Loucy (cell line): ENCODE data around the gene TAGLN2.

Experiments used
- H2AFZ ChIP-seq: fragments of 200-600 bp; sonication (generic); 2 replicates; pipeline ENCODE4 v1.6.0; 2016; ENCODE audit warnings: antibody characterized with exemption, mild to moderate bottlenecking, low read length, moderate library complexity
- H3F3A ChIP-seq: fragments of 200-600 bp; 2 replicates; pipeline ENCODE4 v1.6.0; 2016; ENCODE audit warnings: antibody characterized with exemption, low read depth, mild to moderate bottlenecking
- H3K27me3 ChIP-seq: fragments of 200-600 bp; sonication (generic); 2 replicates; pipeline ENCODE4 v1.6.1; 2014; ENCODE audit warnings: low read length, mild to moderate bottlenecking; ENCODE audit not compliant: insufficient read depth, poor library complexity, severe bottlenecking
- H3K36me3 ChIP-seq: fragments of 200-600 bp; sonication (generic); 2 replicates; pipeline ENCODE4 v1.6.1; 2016; ENCODE audit warnings: low read length; ENCODE audit not compliant: insufficient read depth
- H3K4me1 ChIP-seq: fragments of 200-600 bp; sonication (generic); 2 replicates; pipeline ENCODE4 v1.5.1; 2014; ENCODE audit warnings: low read length, mild to moderate bottlenecking; ENCODE audit not compliant: insufficient read depth, poor library complexity, severe bottlenecking
- H3K4me2 ChIP-seq: fragments of 200-600 bp; sonication (generic); 2 replicates; pipeline ENCODE4 v1.6.0; 2014; ENCODE audit warnings: antibody characterized with exemption, low read length, low read depth, mild to moderate bottlenecking; ENCODE audit not compliant: poor library complexity, severe bottlenecking
- H3K4me3 ChIP-seq: fragments of 200-600 bp; sonication (generic); 2 replicates; pipeline ENCODE4 v1.5.1; 2014; ENCODE audit warnings: low read length, mild to moderate bottlenecking, mixed read lengths; ENCODE audit not compliant: poor library complexity, severe bottlenecking
- H3K79me2 ChIP-seq: fragments of 200-600 bp; sonication (generic); 2 replicates; pipeline ENCODE4 v1.6.1; 2014; ENCODE audit warnings: low read length; ENCODE audit not compliant: insufficient read depth
- H3K9ac ChIP-seq: fragments of 200-600 bp; sonication (generic); 2 replicates; pipeline ENCODE4 v1.6.0; 2014; ENCODE audit warnings: mild to moderate bottlenecking, low read depth, low read length, moderate library complexity; ENCODE audit not compliant: poor library complexity, severe bottlenecking
- H3K9me2 ChIP-seq: fragments of 200-600 bp; sonication (generic); replicated peaks from 2 replicates; pipeline ENCODE4 v1.6.1; 2016; ENCODE audit warnings: low read depth, low read length, mixed read lengths
- H3K9me3 ChIP-seq: fragments of 200-600 bp; sonication (generic); 2 replicates; pipeline ENCODE4 v1.6.1; 2014; ENCODE audit warnings: mild to moderate bottlenecking, antibody characterized with exemption, low read length, low read depth; ENCODE audit not compliant: insufficient read depth
- H4K20me1 ChIP-seq: fragments of 200-600 bp; sonication (generic); 2 replicates; pipeline ENCODE4 v1.6.0; 2014; ENCODE audit warnings: antibody characterized with exemption, low read length, mild to moderate bottlenecking; ENCODE audit not compliant: insufficient read depth, poor library complexity, severe bottlenecking
- EZH2phosphoT487 ChIP-seq: fragments of 200-600 bp; IDR thresholded peaks from 2 replicates; pipeline ENCODE4 v1.6.1; 2018; ENCODE audit warnings: antibody characterized with exemption, mild to moderate bottlenecking, moderate library complexity, borderline replicate concordance
- TF ChIP-seq, protein P1 (sequence below): fragments of 200-600 bp; sonication (generic); conservative IDR thresholded peaks from 2 replicates; pipeline ENCODE4 v1.5.1; 2014; ENCODE audit warnings: mild to moderate bottlenecking, antibody characterized with exemption, low read length

TAGLN2 gene

DNA sequence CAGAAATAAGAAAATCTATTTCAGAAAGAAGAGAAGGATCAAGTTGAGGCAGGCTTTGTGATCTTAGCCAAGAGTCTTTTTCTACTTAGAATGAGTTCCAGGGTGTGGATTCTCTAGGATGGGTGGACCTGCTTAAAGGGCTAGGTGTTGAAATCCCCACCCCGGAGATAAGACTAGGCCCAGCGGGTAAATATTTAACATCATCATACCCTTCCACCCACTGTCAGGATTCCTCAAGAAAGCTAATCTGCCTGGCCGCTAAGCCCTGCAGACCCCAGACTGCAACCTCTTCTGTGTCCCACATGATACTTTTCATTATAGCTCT, 14.3 kb upstream of the TAGLN2 start:
- no peaks in the 10 kb centered on the region for H3K79me2 ChIP-seq
- no peak overlapping the region for H3K4me3 ChIP-seq
- no peaks in the 10 kb centered on the region for H3K27me3 ChIP-seq
- no peaks in the 10 kb centered on the region for H3K36me3 ChIP-seq
- no peaks in the 10 kb centered on the region for H4K20me1 ChIP-seq
- no peaks in the 10 kb centered on the region for H3K9me3 ChIP-seq
- TF ChIP-seq EZH2phosphoT487 = no peak
- TF ChIP-seq, protein P1, sequence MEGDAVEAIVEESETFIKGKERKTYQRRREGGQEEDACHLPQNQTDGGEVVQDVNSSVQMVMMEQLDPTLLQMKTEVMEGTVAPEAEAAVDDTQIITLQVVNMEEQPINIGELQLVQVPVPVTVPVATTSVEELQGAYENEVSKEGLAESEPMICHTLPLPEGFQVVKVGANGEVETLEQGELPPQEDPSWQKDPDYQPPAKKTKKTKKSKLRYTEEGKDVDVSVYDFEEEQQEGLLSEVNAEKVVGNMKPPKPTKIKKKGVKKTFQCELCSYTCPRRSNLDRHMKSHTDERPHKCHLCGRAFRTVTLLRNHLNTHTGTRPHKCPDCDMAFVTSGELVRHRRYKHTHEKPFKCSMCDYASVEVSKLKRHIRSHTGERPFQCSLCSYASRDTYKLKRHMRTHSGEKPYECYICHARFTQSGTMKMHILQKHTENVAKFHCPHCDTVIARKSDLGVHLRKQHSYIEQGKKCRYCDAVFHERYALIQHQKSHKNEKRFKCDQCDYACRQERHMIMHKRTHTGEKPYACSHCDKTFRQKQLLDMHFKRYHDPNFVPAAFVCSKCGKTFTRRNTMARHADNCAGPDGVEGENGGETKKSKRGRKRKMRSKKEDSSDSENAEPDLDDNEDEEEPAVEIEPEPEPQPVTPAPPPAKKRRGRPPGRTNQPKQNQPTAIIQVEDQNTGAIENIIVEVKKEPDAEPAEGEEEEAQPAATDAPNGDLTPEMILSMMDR = no peak
- H3K9ac ChIP-seq = no peak overlapping the region
- no peaks in the 10 kb centered on the region for H3K9me2 ChIP-seq
- H3F3A ChIP-seq = no peaks in the 10 kb centered on the region
- no peak overlapping the region for H3K4me2 ChIP-seq
- no peaks in the 10 kb centered on the region for H3K4me1 ChIP-seq
- H2AFZ ChIP-seq = no peak overlapping the region

DNA sequence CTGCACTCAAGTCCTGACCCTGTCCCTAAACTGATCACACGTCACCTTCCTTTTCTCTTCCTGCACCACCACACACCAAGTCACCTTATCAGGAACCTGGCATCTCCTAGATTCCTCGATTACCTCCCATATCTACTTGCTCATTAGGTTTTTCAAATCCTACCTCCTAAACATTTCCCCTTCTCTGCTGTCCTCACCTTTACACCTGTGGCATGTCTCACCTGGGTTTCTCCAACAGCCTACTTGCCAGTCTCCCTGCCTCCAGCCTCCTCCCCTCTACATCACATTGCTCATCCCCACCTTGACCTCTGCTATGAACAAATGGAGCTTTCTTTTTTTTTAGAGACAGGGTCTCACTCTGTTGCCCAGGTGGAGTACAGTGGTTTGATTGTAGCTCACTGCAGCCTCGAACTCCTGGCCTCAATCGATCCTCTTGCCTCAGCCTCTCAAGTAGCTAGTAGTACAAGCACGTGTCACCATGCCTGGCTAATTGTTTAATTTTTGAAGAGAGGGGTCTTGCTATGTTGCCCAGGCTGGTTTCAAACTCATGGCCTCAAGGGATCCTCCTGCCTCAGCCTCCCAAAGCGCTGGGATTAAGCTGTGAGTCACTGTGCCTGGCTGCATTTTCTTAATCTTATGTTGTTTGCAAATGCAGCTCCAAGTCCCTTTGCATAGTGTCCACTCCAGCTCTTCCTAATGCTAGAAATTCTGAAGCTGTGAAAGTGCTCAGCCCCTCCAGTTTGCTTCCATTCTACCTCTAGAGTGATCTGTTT, 13.8 kb upstream of the TAGLN2 start:
- H2AFZ ChIP-seq = no peak overlapping the region
- H3K4me2 ChIP-seq = no peak overlapping the region
- H3K27me3 ChIP-seq = no peaks in the 10 kb centered on the region
- H3K79me2 ChIP-seq = no peaks in the 10 kb centered on the region
- H3K36me3 ChIP-seq = no peaks in the 10 kb centered on the region
- H3K9me3 ChIP-seq = no peaks in the 10 kb centered on the region
- no peaks in the 10 kb centered on the region for H3F3A ChIP-seq
- H3K4me3 ChIP-seq = no peak overlapping the region
- H4K20me1 ChIP-seq = no peaks in the 10 kb centered on the region
- H3K4me1 ChIP-seq = no peaks in the 10 kb centered on the region
- H3K9me2 ChIP-seq = no peaks in the 10 kb centered on the region
- TF ChIP-seq, protein P1 = no peak
- no peak for TF ChIP-seq EZH2phosphoT487
- no peak overlapping the region for H3K9ac ChIP-seq

DNA sequence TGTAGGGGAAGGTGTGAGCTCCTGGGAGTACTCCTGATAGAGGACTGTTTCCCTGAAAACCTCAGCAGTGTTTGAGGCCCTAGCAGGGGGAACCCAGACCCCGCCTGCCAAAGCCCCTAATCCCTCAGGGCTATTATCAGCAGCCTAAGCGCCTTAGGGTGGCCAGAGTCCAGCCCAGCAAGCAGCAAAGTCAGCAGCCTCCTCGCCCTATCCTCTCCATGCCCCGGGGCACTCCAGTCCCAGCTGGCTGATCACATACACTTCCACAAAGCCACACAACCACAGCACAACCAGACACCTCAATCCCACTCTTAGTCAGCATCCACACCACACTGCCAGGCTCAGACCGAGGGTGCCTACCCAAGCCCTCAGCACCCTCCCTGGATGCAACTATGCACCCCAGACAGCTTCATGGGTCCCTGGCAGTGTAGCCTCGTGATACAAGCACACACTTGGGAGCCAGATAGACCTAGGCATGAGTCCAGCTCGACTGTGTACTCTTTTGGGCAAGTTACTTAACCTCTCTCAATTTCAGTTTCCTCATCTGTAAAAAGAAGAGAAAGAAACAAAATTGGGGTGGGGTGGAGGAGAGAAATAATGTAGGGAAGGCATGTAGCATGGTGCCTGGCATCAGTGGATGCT, 13.0 kb upstream of the TAGLN2 start:
- TF ChIP-seq, protein P1 = no peak
- TF ChIP-seq EZH2phosphoT487 = no peak
- no peaks in the 10 kb centered on the region for H3K4me1 ChIP-seq
- H3F3A ChIP-seq = no peaks in the 10 kb centered on the region
- H2AFZ ChIP-seq = no peak overlapping the region
- no peaks in the 10 kb centered on the region for H3K9me2 ChIP-seq
- no peaks in the 10 kb centered on the region for H3K79me2 ChIP-seq
- H3K27me3 ChIP-seq = no peaks in the 10 kb centered on the region
- H3K4me3 ChIP-seq = no peak overlapping the region
- H3K4me2 ChIP-seq = no peak overlapping the region
- H3K36me3 ChIP-seq = no peaks in the 10 kb centered on the region
- no peaks in the 10 kb centered on the region for H3K9me3 ChIP-seq
- H3K9ac ChIP-seq = no peak overlapping the region
- no peaks in the 10 kb centered on the region for H4K20me1 ChIP-seq
